HG02588 (cell line): Measurements from ENCODE around the gene SHLD1.
A peak's percentile ranks its signal among the peaks of the same experiment; 100 is the strongest.
"Not testable (repeated sequence)": the region's sequence is repeated elsewhere in the genome, so short reads cannot be mapped to it uniquely, and the experiment has no call there.

ENCODE experiments used
- ATAC-seq: cut with Tn5 transposase; IDR thresholded peaks from one replicate; pipeline ENCODE4 v1.9.1; 2021; ENCODE audit warnings: mild to moderate bottlenecking, moderate library complexity; ENCODE audit not compliant: unreplicated experiment

SHLD1 gene

GRCh38 chr20:5749952-5750779, at the start of gene SHLD1:
Gene SHLD1 (plus strand): TSS chr20:5750401. CDS start chr20:5772866, 22,465 bp downstream.
- peak; percentile 93 for ATAC-seq

GRCh38 chr20:5702339-5702738, 47.9 kb upstream of the SHLD1 start:
- not testable (repeated sequence) for ATAC-seq

GRCh38 chr20:5703681-5704101, 46.5 kb upstream of the SHLD1 start:
- ATAC-seq, result no peak

- ATAC-seq, result no peak
Observed at GRCh38 chr20:5705827-5706226, 44.4 kb upstream of the SHLD1 start.

- no peak for ATAC-seq
Observed at GRCh38 chr20:5706797-5707196, 43.4 kb upstream of the SHLD1 start.

- no peak for ATAC-seq
Observed at GRCh38 chr20:5710551-5710950, 39.6 kb upstream of the SHLD1 start.

- ATAC-seq, result no peak
Observed at GRCh38 chr20:5714261-5715041, 35.8 kb upstream of the SHLD1 start.

GRCh38 chr20:5715071-5715841, 34.9 kb upstream of the SHLD1 start:
- no peak for ATAC-seq

GRCh38 chr20:5716953-5717352, 33.2 kb upstream of the SHLD1 start:
- ATAC-seq, result no peak

- ATAC-seq, result no peak
Observed at GRCh38 chr20:5718896-5719595, 31.2 kb upstream of the SHLD1 start.

- ATAC-seq, result no peak
Observed at GRCh38 chr20:5719861-5720403, 30.3 kb upstream of the SHLD1 start.

- no peak for ATAC-seq
Observed at GRCh38 chr20:5720696-5721095, 29.5 kb upstream of the SHLD1 start.

- not testable (repeated sequence) for ATAC-seq
Observed at GRCh38 chr20:5721356-5721755, 28.8 kb upstream of the SHLD1 start.

- ATAC-seq, result no peak
Observed at GRCh38 chr20:5722927-5723326, 27.3 kb upstream of the SHLD1 start.

- not testable (repeated sequence) for ATAC-seq
Observed at GRCh38 chr20:5725183-5725463, 25.1 kb upstream of the SHLD1 start.

- ATAC-seq, result no peak
Observed at GRCh38 chr20:5727018-5727515, 23.1 kb upstream of the SHLD1 start.

GRCh38 chr20:5729348-5729747, 20.9 kb upstream of the SHLD1 start:
- ATAC-seq, result no peak

GRCh38 chr20:5730131-5730530, 20.1 kb upstream of the SHLD1 start:
- ATAC-seq, result no peak

- no peak for ATAC-seq
Observed at GRCh38 chr20:5731753-5732366, 18.3 kb upstream of the SHLD1 start.

- ATAC-seq, result no peak
Observed at GRCh38 chr20:5734602-5735001, 15.6 kb upstream of the SHLD1 start.
